K562 (cell line): ENCODE data around the gene NR3C2. TPM values are rescaled to one million over a fixed set of nuclear protein-coding genes. Genes with fewer than 3 reads are reported as not detected.

ENCODE experiments used
- ATAC-seq: fragments of 200-7000 bp; cut with Tn5 transposase; 3 replicates; pipeline ENCODE4 v1.9.1; 2020; ENCODE audit warnings: moderate library complexity
- BruUV-seq: library from RNA; stranded (reverse); fragments of 400-500 nt; replicated peaks from 2 replicates; lab custom pipeline; 2021; lab: Mats Ljungman, UMichigan
- CTCF ChIA-PET: fragments of 300-600 bp; formaldehyde crosslinking; extraction: SDS; loops from one replicate; lab custom pipeline; 2021; ENCODE audit warnings: low intra/inter-chr PET ratio; lab: Yijun Ruan, JAX
- POLR2A ChIA-PET: fragments of 300-600, 350-650 bp; sonication (Branson Sonifier 250); formaldehyde crosslinking; extraction: SDS; loops from one replicate; lab custom pipeline; 2021; ENCODE audit warnings: antibody characterized with exemption, inconsistent platforms; lab: Yijun Ruan, JAX
- DNase-seq, 4 experiments: peaks; one replicate each; pipeline versions ENCODE4 v3.0.0 to v3.0.0-alpha.2; 2011 to 2018; ENCODE audit warnings: low spot score in 3 of 4, mixed read lengths in 3 of 4; ENCODE audit errors: extremely low read depth in 1 of 4
- FAIRE-seq: peaks from 2 replicates; lab custom pipeline; 2011; peaks lifted over from hg19 to GRCh38; lab: Jason Lieb, UNC
- H2AFZ ChIP-seq: 2 replicates; pipeline ENCODE4 v1.6.0; 2011; ENCODE audit warnings: low read depth, low read length, control low read depth, inconsistent platforms
- H3K27ac ChIP-seq: fragments of 200-600 bp; 3 replicates; pipeline ENCODE4 v1.8.0; 2011; ENCODE audit warnings: low read depth, mild to moderate bottlenecking, control low read depth, inconsistent platforms, low read length, moderate library complexity, mixed read lengths; ENCODE audit errors: extremely low read depth
- H3K27me3 ChIP-seq, 2 experiments: fragments of 300-600 bp in 1 of 2; 2 replicates in 1 of 2; 3 replicates in 1 of 2; pipeline versions ENCODE4 v1.6.0 to v1.8.0; 2011; ENCODE audit warnings: inconsistent platforms in 2 of 2, low read length in 2 of 2, mild to moderate bottlenecking in 1 of 2, mixed read lengths in 1 of 2, moderate library complexity in 1 of 2; ENCODE audit not compliant: control insufficient read depth in 2 of 2, insufficient read depth in 2 of 2
- H3K36me3 ChIP-seq: fragments of 300-600 bp; 3 replicates; pipeline ENCODE4 v1.8.0; 2011; ENCODE audit warnings: mild to moderate bottlenecking, low read length, inconsistent platforms; ENCODE audit not compliant: control insufficient read depth, insufficient read depth
- H3K4me1 ChIP-seq, 2 experiments: fragments of 200-600 bp in 1 of 2; replicated peaks in 1 of 2; 2 replicates in 1 of 2; 3 replicates in 1 of 2; pipeline versions ENCODE4 v1.5.1 to v1.8.0; 2011; ENCODE audit warnings: inconsistent platforms in 2 of 2, low read length in 2 of 2, mild to moderate bottlenecking in 1 of 2, mixed read lengths in 1 of 2, moderate library complexity in 1 of 2; ENCODE audit not compliant: control insufficient read depth in 2 of 2, insufficient read depth in 2 of 2
- H3K4me2 ChIP-seq: 2 replicates; pipeline ENCODE4 v1.6.1; 2011; ENCODE audit warnings: low read length, control low read depth, inconsistent platforms, mixed read lengths; ENCODE audit not compliant: insufficient read depth
- H3K4me3 ChIP-seq: fragments of 200-600 bp; sonication (generic), shearing (Covaris generic); 2 replicates; pipeline ENCODE4 v1.5.1; 2016; ENCODE audit warnings: control low read depth, inconsistent platforms
- H3K79me2 ChIP-seq: fragments of 200-600 bp; 3 replicates; pipeline ENCODE4 v1.8.0; 2011; ENCODE audit warnings: low read length, inconsistent platforms; ENCODE audit not compliant: control insufficient read depth, insufficient read depth
- H3K9ac ChIP-seq, 2 experiments: 2 replicates each; pipeline versions ENCODE4 v1.6.0 to v1.6.1; 2011; ENCODE audit warnings: low read depth in 2 of 2, low read length in 2 of 2, control low read depth in 1 of 2, inconsistent platforms in 1 of 2, mild to moderate bottlenecking in 1 of 2, mixed read lengths in 1 of 2; ENCODE audit not compliant: insufficient read depth in 1 of 2
- H3K9me1 ChIP-seq: one replicate; pipeline ENCODE4 v1.6.0; 2011; ENCODE audit warnings: inconsistent platforms, mild to moderate bottlenecking, low read length, moderate library complexity; ENCODE audit not compliant: control insufficient read depth, insufficient read depth
- H3K9me3 ChIP-seq: replicated peaks from 2 replicates; pipeline ENCODE4 v1.5.1; 2011; ENCODE audit warnings: low read depth, low read length, inconsistent platforms; ENCODE audit not compliant: control insufficient read depth, insufficient read depth
- H4K20me1 ChIP-seq: replicated peaks from 2 replicates; pipeline ENCODE4 v1.6.1; 2011; ENCODE audit warnings: low read length, inconsistent platforms, mixed read lengths; ENCODE audit not compliant: control insufficient read depth, insufficient read depth
- ARNT ChIP-seq, 2 experiments: fragments of 450-650 bp; IDR thresholded peaks; 2 replicates each; pipeline ENCODE4 v1.6.1; 2016; ENCODE audit warnings: mild to moderate bottlenecking in 1 of 2
- BRD9 ChIP-seq: fragments of 450-650 bp; IDR thresholded peaks from 2 replicates; pipeline ENCODE4 v1.6.1; 2018; ENCODE audit warnings: low read depth; ENCODE audit not compliant: partially characterized antibody
- CBX5 ChIP-seq: IDR thresholded peaks from 2 replicates; pipeline ENCODE4 v1.6.1; 2014; ENCODE audit warnings: low read depth, borderline replicate concordance
- EHMT2 ChIP-seq: fragments of 450-650 bp; IDR thresholded peaks from 2 replicates; pipeline ENCODE4 v1.6.1; 2018; ENCODE audit warnings: antibody characterized with exemption
- FOSL1 ChIP-seq: fragments of 200-800 bp; sonication (Bioruptor generic); conservative IDR thresholded peaks from 2 replicates; pipeline ENCODE4 v1.6.1; 2016; ENCODE audit warnings: missing genetic modification characterization, missing compliant biosample characterization
- GTF2B ChIP-seq: IDR thresholded peaks from 2 replicates; pipeline ENCODE4 v1.6.1; 2011; ENCODE audit not compliant: insufficient read length; ENCODE audit errors: extremely low read depth
- POLR3A ChIP-seq: IDR thresholded peaks from 2 replicates; pipeline ENCODE4 v1.6.1; 2011; ENCODE audit warnings: borderline replicate concordance, mild to moderate bottlenecking, moderate library complexity; ENCODE audit not compliant: insufficient read length, insufficient read depth; ENCODE audit errors: extremely low read depth
- RAD21 ChIP-seq, 2 experiments: fragments of 250-450 bp in 1 of 2; fragments of 450-650 bp in 1 of 2; sonication (Bioruptor Pico) in 1 of 2; formaldehyde crosslinking in 1 of 2; IDR thresholded peaks in 1 of 2; conservative IDR thresholded peaks in 1 of 2; 2 replicates each; pipeline versions ENCODE4 v1.4.0 to v1.8.0; 2020 to 2022; ENCODE audit warnings: mild to moderate bottlenecking in 2 of 2, moderate library complexity in 1 of 2
- THRAP3 ChIP-seq: fragments of 450-650 bp; IDR thresholded peaks from 2 replicates; pipeline ENCODE4 v1.6.1; 2016; ENCODE audit warnings: mild to moderate bottlenecking, inconsistent platforms, borderline replicate concordance
- U2AF2 ChIP-seq: fragments of 200-400 bp; formaldehyde crosslinking; optimal IDR thresholded peaks from 2 replicates; pipeline ENCODE3; 2017; ENCODE audit warnings: low read depth, mild to moderate bottlenecking, low read length
- ZBTB17 ChIP-seq: fragments of 450-650 bp; formaldehyde crosslinking; IDR thresholded peaks from 2 replicates; pipeline ENCODE4 v1.4.0; 2020; ENCODE audit warnings: mild to moderate bottlenecking
- ZEB2 ChIP-seq: fragments of 450-650 bp; IDR thresholded peaks from 2 replicates; pipeline ENCODE4 v1.6.1; 2016
- ZNF24 ChIP-seq: fragments of 450-650 bp; IDR thresholded peaks from 2 replicates; pipeline ENCODE4 v1.6.1; 2016
- ZNF589 ChIP-seq: fragments of 200-800 bp; sonication (Bioruptor generic); IDR thresholded peaks from 2 replicates; pipeline ENCODE4 v1.6.1; 2016; ENCODE audit warnings: low read depth, missing genetic modification characterization, missing compliant biosample characterization
- ZNF644 ChIP-seq: fragments of 200-800 bp; sonication (Bioruptor generic); IDR thresholded peaks from 2 replicates; pipeline ENCODE4 v1.6.1; 2016; ENCODE audit warnings: low read depth, missing genetic modification characterization, missing compliant biosample characterization
- ZNF655 ChIP-seq: fragments of 250-450 bp; sonication (Bioruptor Pico); IDR thresholded peaks from 2 replicates; pipeline ENCODE4 v1.5.0; 2021
- ZNF717 ChIP-seq: fragments of 250-450 bp; sonication (Bioruptor Pico); IDR thresholded peaks from 2 replicates; pipeline ENCODE4 v1.5.0; 2021
- WGBS: fragments of 100-300 bp; shearing (Covaris generic); methylation state at CpG from one replicate; pipeline ENCODE4 v1.1.6; 2016; ENCODE audit warnings: low coverage, mixed read lengths; ENCODE audit not compliant: insufficient coverage; ENCODE audit errors: missing lambda C conversion rate; 5-methylcytosine and 5-hydroxymethylcytosine counted together
- in situ Hi-C: fragments of 300-500 bp; cut with MboI; formaldehyde crosslinking; loops from 4 replicates; pipeline ENCODE4 v1.15.0; 2018; ENCODE audit warnings: inconsistent platforms, mixed read lengths
- intact Hi-C: fragments of 100-400 bp; cut with micrococcal nuclease; formaldehyde crosslinking; loops from 2 replicates; pipeline ENCODE4 v1.14.2; 2022
- polyA plus RNA-seq, 8 experiments: library from polyadenylated mRNA; depleted of rRNA in 4 of 8; stranded (reverse) in 5 of 8; unstranded in 3 of 8; fragments of >200 nt; fragmentation: Nextera tagmentation in 2 of 8; fragmentation: Illumina TruSeq in 1 of 8; extraction: Ambion mirVana in 2 of 8; extraction: Trizol in 1 of 8; gene quantifications; 2 replicates each; pipeline versions ENCODE4 v1.2.1 to v1.2.3, GENCODE V29; 2011 to 2014; ENCODE audit warnings: inconsistent platforms in 1 of 8, missing spikeins in 1 of 8
- total RNA-seq, 7 experiments: library from RNA; depleted of rRNA in 6 of 7; stranded (reverse); fragments of >200 nt in 6 of 7; fragmentation: Illumina TruSeq in 2 of 7; extraction: Trizol in 2 of 7; gene quantifications; 2 replicates each; pipeline versions ENCODE4 v1.2.1 to v1.2.3, GENCODE V29; 2011 to 2021; ENCODE audit warnings: low replicate concordance in 1 of 7

Gene NR3C2
- total and polyA plus RNA-seq, 9 of the 15 experiments (the other 6 are each of a cell fraction or from before 2014, with no cell fraction given), result 0.01 to 0.28 (median 0.16) TPM; not detected in 2

GRCh38 chr4:148072789-148073188 lies 369.4 kb downstream of the NR3C2 start:
- no peaks in the 10 kb centered on the region for H3K9me3 ChIP-seq
- TF ChIP-seq ZNF644 (tag), result no peak
- no peak for TF ChIP-seq ZNF24
- no peak for TF ChIP-seq BRD9
- TF ChIP-seq RAD21 (CRISPR knock-in tag; conservative IDR thresholded peaks at IDR 0.05 in 1 of 2, IDR thresholded peaks at IDR 0.05 in 1 of 2), result no peak
- TF ChIP-seq EHMT2, result no peak
- no peak for TF ChIP-seq CBX5
- no peak for TF ChIP-seq ZEB2
- TF ChIP-seq ZBTB17 (CRISPR knock-in tag), result no peak
- TF ChIP-seq ZNF589 (CRISPR knock-in tag), result no peak
- TF ChIP-seq ARNT (IDR thresholded peaks at IDR 0.05), result no peak
- TF ChIP-seq FOSL1 (tag), result no peak
- no peak for TF ChIP-seq GTF2B
- no peak for TF ChIP-seq ZNF717 (CRISPR knock-in tag)
- no peak for TF ChIP-seq U2AF2
- TF ChIP-seq POLR3A, result no peak
- no peak for TF ChIP-seq THRAP3
- TF ChIP-seq ZNF655 (CRISPR knock-in tag), result no peak
- H3K79me2 ChIP-seq, result no peaks in the 10 kb centered on the region
- no peaks in the 10 kb centered on the region for H4K20me1 ChIP-seq
- CTCF ChIA-PET, result no interaction called here
- 2% methylated on average over 9 of the region's 9 CpGs for WGBS
- POLR2A ChIA-PET, result no interaction called here
- ATAC-seq, result no peak
- H3K9ac ChIP-seq, result no peak overlapping the region
- H3K4me1 ChIP-seq, result no peaks in the 10 kb centered on the region
- H3K27ac ChIP-seq, result no peak overlapping the region
- intact Hi-C loops (no loop called here), in situ Hi-C loops (no loop called here)
- H2AFZ ChIP-seq, result no peak overlapping the region
- H3K4me3 ChIP-seq, result no peak overlapping the region
- no peaks in the 10 kb centered on the region for H3K36me3 ChIP-seq
- H3K4me2 ChIP-seq, result no peak overlapping the region
- H3K27me3 ChIP-seq, result no peaks in the 10 kb centered on the region
- no peak for FAIRE-seq
- DNase-seq, result no peak
- no TSS peak for BruUV-seq
- no peaks in the 10 kb centered on the region for H3K9me1 ChIP-seq
